AG04450 (cell line): Measurements from ENCODE around the gene ZFYVE27. TPM values are rescaled to one million over a fixed set of nuclear protein-coding genes. Genes with fewer than 3 reads are reported as not detected.
A peak's percentile ranks its signal among the peaks of the same experiment; 100 is the strongest.

Experiments used
- CTCF ChIA-PET: fragments of 300-600, 350-600 bp; formaldehyde crosslinking; extraction: SDS; loops from one replicate; lab custom pipeline; 2022; ENCODE audit warnings: antibody characterized with exemption, inconsistent platforms; lab: Charles Lee
- POLR2A ChIA-PET: fragments of 350-600 bp; formaldehyde crosslinking; extraction: SDS; loops from one replicate; lab custom pipeline; 2021; ENCODE audit warnings: antibody characterized with exemption, inconsistent platforms; lab: Yijun Ruan, JAX
- DNase-seq: peaks from one replicate; pipeline ENCODE4 v3.0.0-alpha.2; 2011; ENCODE audit warnings: low read depth, low spot score
- H3K27ac ChIP-seq: one replicate; pipeline ENCODE4 v1.5.1; 2012; ENCODE audit warnings: low read depth, low read length, control low read depth
- H3K27me3 ChIP-seq: one replicate; pipeline ENCODE4 v1.6.0; 2012; ENCODE audit warnings: low read length; ENCODE audit not compliant: control insufficient read depth, insufficient read depth
- H3K4me3 ChIP-seq: 2 replicates; pipeline ENCODE4 v1.5.1; 2011; ENCODE audit warnings: mild to moderate bottlenecking, low read depth, low read length, control low read depth
- H3K9me3 ChIP-seq: 2 replicates; pipeline ENCODE4 v1.5.1; 2012; ENCODE audit warnings: low read length; ENCODE audit not compliant: control insufficient read depth, insufficient read depth
- polyA plus RNA-seq: library from polyadenylated mRNA; depleted of rRNA; stranded (reverse); fragments of >200 nt; gene quantifications from 2 replicates; pipeline ENCODE4 v1.2.3, GENCODE V29; 2011
- TF ChIP-seq, protein P1 (sequence below): IDR thresholded peaks from 2 replicates; pipeline ENCODE4 v1.5.1; 2011; ENCODE audit warnings: low read depth, low read length, control low read depth, inconsistent platforms

The ZFYVE27 gene
- polyA plus RNA-seq, 1 experiment: 11.1 TPM

- ChIA-PET CTCF (interaction anchor here (0.7 to 14.9 kb wide), 8 partner anchors 10 to 802 kb away, joined by 3 to 316 read pairs (median 6); partner anchors contain the start of genes AVPI1 and ZFYVE27), POLR2A (interaction anchor here (0.7 to 4.1 kb wide), 11 partner anchors 10 to 72 kb away, joined by 3 to 52 read pairs (median 6); partner anchors contain the start of genes AVPI1 and ZFYVE27)
- peak within 1 kb of the TSS; percentile 94 for H3K4me3 ChIP-seq
- H3K27ac ChIP-seq: peak within 1 kb of the TSS; percentile 81
- H3K9me3 ChIP-seq: no peaks in the 10 kb centered on the region; the same call in 1 of the 2 replicates
- H3K27me3 ChIP-seq: no peaks in the 10 kb centered on the region
- DNase-seq: peak; percentile 53
- TF ChIP-seq, protein P1, sequence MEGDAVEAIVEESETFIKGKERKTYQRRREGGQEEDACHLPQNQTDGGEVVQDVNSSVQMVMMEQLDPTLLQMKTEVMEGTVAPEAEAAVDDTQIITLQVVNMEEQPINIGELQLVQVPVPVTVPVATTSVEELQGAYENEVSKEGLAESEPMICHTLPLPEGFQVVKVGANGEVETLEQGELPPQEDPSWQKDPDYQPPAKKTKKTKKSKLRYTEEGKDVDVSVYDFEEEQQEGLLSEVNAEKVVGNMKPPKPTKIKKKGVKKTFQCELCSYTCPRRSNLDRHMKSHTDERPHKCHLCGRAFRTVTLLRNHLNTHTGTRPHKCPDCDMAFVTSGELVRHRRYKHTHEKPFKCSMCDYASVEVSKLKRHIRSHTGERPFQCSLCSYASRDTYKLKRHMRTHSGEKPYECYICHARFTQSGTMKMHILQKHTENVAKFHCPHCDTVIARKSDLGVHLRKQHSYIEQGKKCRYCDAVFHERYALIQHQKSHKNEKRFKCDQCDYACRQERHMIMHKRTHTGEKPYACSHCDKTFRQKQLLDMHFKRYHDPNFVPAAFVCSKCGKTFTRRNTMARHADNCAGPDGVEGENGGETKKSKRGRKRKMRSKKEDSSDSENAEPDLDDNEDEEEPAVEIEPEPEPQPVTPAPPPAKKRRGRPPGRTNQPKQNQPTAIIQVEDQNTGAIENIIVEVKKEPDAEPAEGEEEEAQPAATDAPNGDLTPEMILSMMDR: no peak
These were observed 23.5 kb upstream of the ZFYVE27 start, which contains the start of gene MARVELD1 for GRCh38 chr10:97713339-97713825. Gene MARVELD1 (plus strand): TSS chr10:97713730. CDS start chr10:97713877, 147 bp downstream.

DNA sequence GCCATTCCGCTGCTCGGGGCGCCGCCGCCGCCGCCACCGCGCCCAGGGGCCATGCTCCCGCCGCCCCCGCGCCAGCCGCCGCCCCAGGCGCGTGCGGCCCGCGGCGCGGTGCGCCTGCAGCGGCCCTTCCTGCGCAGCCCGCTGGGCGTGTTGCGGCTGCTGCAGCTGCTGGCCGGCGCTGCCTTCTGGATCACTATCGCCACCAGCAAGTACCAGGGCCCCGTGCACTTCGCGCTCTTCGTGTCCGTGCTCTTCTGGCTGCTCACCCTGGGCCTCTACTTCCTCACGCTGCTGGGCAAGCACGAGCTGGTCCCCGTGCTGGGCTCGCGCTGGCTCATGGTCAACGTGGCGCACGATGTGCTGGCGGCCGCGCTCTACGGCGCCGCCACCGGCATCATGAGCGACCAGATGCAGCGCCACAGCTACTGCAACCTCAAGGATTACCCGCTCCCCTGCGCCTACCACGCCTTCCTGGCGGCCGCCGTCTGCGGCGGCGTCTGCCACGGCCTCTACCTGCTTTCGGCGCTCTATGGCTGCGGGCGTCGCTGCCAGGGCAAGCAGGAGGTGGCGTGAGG lies 23.0 kb upstream of the ZFYVE27 start:
- no peaks in the 10 kb centered on the region; the same call in 1 of the 2 replicates for H3K9me3 ChIP-seq
- POLR2A ChIA-PET: interaction anchor here (0.7 to 4.1 kb wide), 13 partner anchors 10 to 72 kb away, joined by 3 to 52 read pairs (median 6); partner anchors contain the start of genes AVPI1 and ZFYVE27
- H3K4me3 ChIP-seq: peak overlapping the region; percentile 94
- H3K27ac ChIP-seq: peak overlapping the region; percentile 75
- DNase-seq: no peak
- TF ChIP-seq, protein P1: peak; percentile 20; the same call in 1 of the 2 replicates
- no peaks in the 10 kb centered on the region for H3K27me3 ChIP-seq
- CTCF ChIA-PET: interaction anchor here (0.7 to 14.9 kb wide), 8 partner anchors 10 to 802 kb away, joined by 3 to 316 read pairs (median 6); partner anchors contain the start of genes AVPI1 and ZFYVE27

DNA sequence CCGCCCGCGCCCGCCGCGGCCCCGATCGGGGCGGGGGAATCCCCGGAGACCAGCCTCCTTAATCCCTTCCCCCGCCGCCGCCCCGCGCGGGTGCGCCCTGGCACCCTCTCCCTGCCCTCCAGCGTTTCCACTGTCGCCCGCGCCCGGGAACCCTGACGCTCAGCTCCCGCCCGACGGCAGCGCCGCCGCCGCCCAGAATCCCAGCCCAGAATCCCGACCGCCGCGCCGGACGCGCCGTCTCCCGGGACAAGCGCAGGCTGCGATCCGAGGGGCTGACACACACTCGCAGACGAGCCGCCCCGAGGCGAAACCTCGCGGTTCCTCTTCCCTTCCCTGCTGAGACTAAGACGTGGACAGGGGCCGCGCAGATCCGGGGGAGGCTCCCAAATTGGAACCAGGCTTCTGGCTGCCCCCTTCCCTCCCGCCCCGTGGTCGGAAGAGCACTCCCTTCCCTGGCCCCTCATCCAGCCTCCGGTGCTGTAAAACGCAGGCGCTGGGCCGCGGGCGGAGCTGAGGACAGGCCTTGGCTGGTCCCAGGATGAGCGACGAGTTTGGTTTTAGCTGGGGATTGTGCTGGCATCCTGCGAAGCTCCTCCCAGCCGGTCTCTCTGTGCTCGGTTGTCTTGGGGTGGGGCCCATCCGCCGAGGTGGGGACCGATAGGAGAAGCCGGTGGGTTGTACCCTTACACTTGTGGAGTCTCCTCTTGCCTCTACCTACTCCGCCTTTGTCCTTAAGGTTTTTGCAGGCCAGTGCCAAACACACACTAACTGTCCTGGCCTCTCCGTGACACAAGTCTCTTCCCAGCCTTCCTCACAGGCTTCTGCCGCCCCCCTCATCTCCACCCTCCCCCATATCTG lies 22.3 kb upstream of the ZFYVE27 start:
- CTCF ChIA-PET: interaction anchor here (1.8 to 14.9 kb wide), 4 partner anchors 11 to 27 kb away, joined by 4 to 316 read pairs (median 26); partner anchors contain the start of genes AVPI1 and ZFYVE27
- DNase-seq: no peak
- Histone ChIP-seq H3K27ac (peak overlapping the region; percentile 75), H3K4me3 (peak overlapping the region; percentile 94), H3K27me3 (no peaks in the 10 kb centered on the region), H3K9me3 (no peaks in the 10 kb centered on the region; the same call in 1 of the 2 replicates)
- TF ChIP-seq, protein P1: no peak
- POLR2A ChIA-PET: interaction anchor here (0.6 to 4.1 kb wide), 13 partner anchors 9 to 73 kb away, joined by 3 to 52 read pairs (median 6); partner anchors contain the start of genes AVPI1 and ZFYVE27

GRCh38 chr10:97715259-97715874 lies 21.6 kb upstream of the ZFYVE27 start:
- Histone ChIP-seq H3K4me3 (peak overlapping the region; percentile 94), H3K9me3 (no peaks in the 10 kb centered on the region; the same call in 1 of the 2 replicates), H3K27me3 (no peaks in the 10 kb centered on the region), H3K27ac (peak overlapping the region; percentile 75)
- CTCF ChIA-PET: interaction anchor here (1.8 to 14.9 kb wide), 5 partner anchors 11 to 28 kb away, joined by 4 to 316 read pairs (median 31); partner anchors contain the start of genes AVPI1 and ZFYVE27
- no peak for DNase-seq
- TF ChIP-seq, protein P1: no peak
- POLR2A ChIA-PET: interaction anchor here (0.6 to 4.1 kb wide), 8 partner anchors 9 to 60 kb away, joined by 3 to 52 read pairs (median 10); partner anchors contain the start of genes AVPI1 and ZFYVE27
